A549 (cell line): ENCODE measurements around the gene STXBP4.

Experiments used
- CTCF ChIP-seq: fragments of >200 bp; sonication (Bioruptor Twin); formaldehyde crosslinking; IDR thresholded peaks from 3 replicates; pipeline ENCODE4 v1.5.1; 2016
- EP300 ChIP-seq, 2 experiments: fragments of >200 bp; sonication (Bioruptor Twin); formaldehyde crosslinking; IDR thresholded peaks; 2 replicates in 1 of 2; 3 replicates in 1 of 2; pipeline ENCODE4 v1.6.1; 2016 to 2017
- POLR2A ChIP-seq: IDR thresholded peaks from 2 replicates; pipeline ENCODE4 v1.6.1; 2012; ENCODE audit warnings: mild to moderate bottlenecking, low read length
- USF2 ChIP-seq: fragments of 450-650 bp; IDR thresholded peaks from 2 replicates; pipeline ENCODE4 v1.6.1; 2014; ENCODE audit warnings: antibody characterized with exemption

- TF ChIP-seq POLR2A = no peak
- no peak for TF ChIP-seq USF2
- TF ChIP-seq CTCF = no peak
- TF ChIP-seq EP300 (IDR thresholded peaks at IDR 0.05) = no peak
Measured at GRCh38 chr17:55161935-55162555, 193.5 kb downstream of the STXBP4 start.
